Bone marrow (tissue), 2 donors: ENCODE data around the gene HSD11B2.
A peak's percentile ranks its signal among the peaks of the same experiment; 100 is the strongest.

Experiments used
- DNase-seq, 2 donors: peaks; one replicate each; lab custom pipeline; 2025; lab: John Stamatoyannopoulos, UW

The HSD11B2 gene

DNA sequence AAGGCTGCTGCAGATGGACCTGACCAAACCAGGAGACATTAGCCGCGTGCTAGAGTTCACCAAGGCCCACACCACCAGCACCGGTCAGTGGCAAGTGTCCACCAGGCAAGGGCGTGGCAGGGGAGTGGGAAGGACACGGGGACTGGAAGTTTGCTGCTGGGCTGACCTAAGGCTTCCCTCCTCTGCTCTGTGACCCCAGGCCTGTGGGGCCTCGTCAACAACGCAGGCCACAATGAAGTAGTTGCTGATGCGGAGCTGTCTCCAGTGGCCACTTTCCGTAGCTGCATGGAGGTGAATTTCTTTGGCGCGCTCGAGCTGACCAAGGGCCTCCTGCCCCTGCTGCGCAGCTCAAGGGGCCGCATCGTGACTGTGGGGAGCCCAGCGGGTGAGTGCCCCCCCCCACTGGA is 4.8 kb downstream of the HSD11B2 start:
- no peak for DNase-seq

DNA sequence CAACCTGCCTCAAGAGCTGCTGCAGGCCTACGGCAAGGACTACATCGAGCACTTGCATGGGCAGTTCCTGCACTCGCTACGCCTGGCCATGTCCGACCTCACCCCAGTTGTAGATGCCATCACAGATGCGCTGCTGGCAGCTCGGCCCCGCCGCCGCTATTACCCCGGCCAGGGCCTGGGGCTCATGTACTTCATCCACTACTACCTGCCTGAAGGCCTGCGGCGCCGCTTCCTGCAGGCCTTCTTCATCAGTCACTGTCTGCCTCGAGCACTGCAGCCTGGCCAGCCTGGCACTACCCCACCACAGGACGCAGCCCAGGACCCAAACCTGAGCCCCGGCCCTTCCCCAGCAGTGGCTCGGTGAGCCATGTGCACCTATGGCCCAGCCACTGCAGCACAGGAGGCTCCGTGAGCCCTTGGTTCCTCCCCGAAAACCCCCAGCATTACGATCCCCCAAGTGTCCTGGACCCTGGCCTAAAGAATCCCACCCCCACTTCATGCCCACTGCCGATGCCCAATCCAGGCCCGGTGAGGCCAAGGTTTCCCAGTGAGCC is 5.8 kb downstream of the HSD11B2 start:
- no peak for DNase-seq

DNA sequence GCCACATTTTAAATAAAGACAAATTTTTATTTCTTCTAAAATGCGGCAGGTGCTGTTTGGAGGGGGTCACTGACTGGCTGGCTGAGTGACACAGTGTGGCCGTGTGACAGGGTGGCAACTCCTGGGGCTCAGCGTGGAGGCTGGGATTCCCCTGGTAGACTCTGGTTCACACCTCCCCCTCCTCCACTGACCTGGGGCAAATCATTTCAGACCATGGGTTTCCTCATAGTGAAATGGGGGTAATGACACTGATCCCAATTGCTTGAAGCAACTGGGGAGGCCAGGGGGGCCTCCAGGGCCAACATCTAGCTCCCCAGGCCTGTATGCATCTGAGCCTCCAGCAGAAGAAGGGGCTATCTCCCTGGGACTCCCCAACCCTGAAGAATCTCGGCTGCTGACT is 6.6 kb downstream of the HSD11B2 start:
- DNase-seq = no peak

DNA sequence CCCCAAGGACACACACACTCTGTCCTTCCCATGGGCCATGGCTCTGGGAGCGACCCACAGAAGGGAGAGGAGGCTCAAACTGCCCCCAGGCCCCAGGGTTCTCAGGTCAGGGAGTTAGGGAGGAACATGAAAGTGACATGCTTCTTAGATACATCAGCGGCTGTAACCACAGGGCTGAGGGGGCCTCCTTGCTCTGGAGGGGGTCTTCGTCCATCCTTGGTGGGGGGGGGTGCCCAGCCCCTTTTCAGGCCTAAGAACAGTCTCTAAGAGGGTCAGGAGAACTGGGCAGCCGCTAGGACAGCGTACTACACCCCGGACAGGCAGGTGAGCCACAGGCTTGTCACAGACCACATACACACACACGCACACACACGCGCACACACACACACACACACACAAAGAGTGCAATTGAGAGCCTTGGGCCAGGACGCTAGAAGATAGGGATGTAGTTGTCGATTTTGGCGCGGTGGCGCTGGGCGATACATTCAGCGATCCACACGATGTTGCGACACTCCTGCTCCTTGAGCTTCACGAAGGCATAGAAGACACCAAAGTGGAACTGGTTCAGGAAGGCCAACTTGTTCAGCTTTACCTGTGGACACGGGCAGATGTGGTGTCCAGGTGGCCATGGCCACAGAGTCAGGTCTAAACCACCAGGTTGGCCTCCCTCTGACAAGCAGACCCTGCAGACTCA is 7.3 kb downstream of the HSD11B2 start:
- DNase-seq = no peak

DNA sequence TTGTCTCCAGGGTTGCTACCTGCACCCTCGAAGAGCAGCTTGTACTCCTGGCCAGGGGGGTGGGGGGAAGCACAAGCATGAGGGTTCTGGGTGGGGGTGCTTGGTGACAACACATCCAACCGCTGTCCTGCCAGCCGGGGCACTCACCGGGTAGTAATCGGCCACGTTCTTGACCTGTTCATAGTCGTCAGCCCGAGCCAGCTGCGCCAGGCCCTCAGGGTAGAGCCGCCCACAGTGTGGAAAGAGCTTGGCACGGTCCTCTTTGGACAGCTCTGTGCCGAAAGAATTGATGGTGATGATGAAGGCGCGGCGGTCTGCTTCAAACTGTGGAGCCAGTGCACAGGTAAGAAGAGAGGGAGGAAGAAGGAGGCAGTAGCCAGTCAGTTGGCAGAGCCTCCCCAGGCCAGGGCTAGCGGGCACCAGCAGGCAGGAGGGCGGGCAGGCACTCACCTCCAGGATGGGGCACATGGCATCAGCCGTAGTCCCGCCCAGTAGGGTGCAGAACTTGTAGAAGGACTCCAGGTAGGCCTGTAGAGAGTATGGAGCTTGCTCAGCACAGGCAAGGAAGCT is 8.0 kb downstream of the HSD11B2 start:
- DNase-seq = no peak

DNA sequence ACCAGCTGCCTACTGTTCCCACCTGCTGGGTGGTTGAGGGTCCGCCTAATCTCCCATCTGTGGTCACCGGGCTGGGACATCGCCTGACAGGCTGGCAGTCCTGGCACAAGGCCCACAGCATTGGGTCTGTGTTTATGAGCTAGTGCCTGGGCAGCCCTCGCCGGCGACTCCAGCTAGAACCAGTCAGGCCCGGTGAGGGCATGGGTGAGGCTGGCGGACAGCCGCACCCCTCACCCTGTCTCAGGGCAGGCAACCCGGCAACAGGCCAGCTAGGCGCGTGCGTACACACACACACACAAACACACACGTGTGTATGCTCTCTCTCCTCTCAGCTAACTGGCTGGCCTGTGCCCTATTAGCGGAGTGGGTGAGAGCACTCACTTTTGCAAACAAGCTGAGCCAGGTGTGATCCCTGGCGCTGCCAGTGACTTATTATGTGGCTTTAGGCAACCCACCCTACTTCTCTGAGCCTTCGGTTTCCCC is 10.4 kb downstream of the HSD11B2 start:
- no peak for DNase-seq

DNA sequence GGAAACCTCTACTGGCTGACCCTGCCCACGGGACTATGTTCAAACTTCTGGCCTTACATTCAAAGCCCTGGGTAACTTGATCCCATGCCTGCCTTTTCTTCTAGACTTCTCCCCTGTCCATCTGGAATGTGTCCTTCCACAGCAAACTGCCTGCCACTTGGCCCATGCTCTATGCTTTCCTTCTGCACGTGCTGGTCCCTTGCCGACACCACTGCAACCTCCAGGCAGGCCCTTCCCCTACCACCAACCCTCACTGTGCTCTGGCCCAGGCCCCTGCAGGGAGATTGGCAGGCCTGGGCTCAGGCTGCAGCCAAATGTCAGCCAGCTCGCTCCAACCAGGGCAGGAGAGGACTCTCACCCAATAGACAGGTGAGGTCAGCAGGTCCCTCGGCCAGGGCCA is 11.0 kb downstream of the HSD11B2 start:
- DNase-seq = no peak

DNA sequence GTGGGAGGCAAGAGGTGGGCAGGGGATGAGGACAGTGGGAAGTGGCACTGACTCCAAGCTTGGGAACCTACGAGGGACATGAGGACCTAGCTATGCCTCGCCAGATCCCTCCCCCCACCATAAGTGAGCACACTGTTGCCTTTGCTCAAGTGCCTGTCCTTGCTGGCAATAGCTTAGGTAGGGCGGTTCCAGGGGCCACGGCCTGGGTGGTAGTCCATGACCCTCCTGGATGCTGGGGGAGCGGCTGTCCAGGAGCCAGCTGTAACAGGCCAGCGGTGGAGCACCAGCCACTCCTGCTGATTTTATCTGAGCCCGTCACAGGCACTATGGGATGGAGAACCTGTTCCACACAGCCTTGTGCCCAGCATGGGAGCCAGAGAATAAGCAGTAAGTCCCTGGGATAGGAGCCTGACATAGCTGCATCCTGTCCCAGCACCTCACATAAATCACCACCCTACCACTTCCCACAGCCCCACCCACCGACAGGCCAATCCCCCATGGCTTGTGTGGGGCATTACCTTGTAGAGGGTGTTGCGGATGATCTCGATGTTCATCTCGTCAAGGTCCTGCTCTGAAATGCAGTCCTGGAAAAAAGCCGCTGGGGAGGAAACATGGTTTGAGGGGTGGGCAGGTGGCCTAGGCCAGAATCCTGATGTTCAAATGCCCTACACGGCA is 11.8 kb downstream of the HSD11B2 start:
- DNase-seq = no peak

DNA sequence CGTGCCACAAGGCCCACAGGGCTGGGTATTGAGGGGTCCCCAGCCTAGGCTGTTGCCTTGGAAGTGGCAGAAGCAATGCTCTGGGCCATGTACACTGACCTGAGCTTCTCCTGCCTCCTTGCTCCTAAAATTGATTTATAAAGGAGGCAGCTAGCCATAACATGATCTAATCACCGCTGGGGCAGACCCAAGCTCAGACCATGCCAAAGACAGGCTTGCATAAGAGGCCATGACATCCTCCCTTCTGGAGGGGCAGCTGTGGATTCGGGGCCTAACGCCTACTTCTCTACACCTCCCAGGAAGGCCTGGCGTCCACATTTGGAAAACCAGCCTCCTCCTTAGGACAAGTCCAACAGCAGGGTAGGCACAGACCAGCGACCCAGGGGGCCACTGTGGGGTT is 12.3 kb downstream of the HSD11B2 start:
- DNase-seq = no peak

DNA sequence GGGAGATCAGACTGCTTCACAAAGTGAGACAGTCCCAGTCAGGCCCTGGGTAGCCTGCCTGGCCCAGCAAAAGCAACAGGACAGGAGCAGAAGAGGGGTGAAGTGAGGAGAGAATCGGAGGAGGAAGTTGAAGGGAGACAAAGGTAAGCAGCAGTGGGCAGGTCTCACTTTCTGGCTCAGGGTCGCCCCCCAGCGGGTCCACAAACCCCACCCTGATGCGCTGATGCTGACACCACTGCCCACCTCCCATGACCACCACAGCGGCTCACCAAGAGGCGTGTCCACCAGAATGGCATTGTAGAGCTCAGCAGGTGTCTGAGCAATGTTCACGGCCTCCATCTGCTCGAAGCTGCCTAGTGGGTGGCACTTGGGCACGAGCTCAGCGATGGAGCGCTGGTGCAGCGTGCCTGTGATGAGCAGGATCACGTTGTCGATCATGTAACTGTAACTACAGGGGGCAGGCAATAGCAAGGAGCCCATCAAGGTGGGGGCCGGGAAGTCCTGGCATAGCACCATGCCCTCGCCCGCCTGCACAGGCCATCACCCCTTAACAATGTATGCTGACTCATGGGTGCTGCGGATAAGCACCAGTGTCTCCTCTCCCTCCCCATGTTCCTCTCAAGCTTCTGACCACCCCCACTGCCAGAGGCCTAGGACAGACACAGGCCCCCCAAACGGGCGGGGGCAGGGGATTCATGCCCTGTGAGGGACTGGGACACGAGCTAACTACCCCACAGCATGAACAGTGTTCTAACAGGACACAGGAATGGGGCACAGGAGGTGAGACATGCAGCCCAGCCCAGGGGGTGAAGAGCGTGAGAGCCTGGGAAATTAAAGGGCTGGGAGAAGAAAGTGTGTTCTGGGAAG is 13.6 kb downstream of the HSD11B2 start:
- DNase-seq = no peak

DNA sequence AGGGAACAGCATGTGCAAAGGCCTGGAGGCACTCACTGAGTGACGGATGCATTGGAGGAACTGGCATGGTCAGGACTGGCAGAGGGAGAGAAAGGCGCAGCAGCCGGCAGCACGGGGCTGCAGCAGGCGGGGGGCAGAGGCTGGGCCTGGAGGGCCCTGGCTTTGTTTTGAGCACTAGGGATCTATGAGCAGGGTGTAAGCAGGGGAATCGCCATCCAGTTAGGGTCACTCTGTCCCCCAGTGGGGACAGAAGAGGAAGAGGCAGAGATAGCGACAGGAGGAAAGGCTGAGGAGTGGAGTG is 14.2 kb downstream of the HSD11B2 start:
- no peak for DNase-seq

DNA sequence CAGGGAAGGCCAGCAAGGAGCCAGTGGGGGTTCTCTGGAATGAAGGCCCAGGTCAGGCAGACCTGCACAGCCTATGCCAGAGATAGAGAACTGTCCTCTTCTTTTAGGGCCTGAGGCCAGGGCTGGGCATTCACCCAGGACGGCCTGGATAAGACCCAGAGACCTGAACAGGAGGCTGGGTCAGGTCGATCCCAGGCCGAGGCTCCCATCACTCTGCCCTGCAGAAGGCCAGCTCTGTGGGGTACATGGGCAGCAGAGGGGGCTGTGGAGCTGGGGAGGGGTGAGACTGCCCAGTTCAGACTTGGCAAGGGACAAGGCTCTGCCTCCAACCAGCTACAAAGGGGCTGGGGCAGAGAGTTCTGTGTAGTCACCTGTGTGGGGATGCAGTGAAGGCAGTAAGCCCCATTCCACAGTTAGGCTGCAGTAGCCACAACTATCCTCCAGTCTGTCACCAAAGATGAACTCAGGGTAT is 14.6 kb downstream of the HSD11B2 start:
- DNase-seq = no peak

DNA sequence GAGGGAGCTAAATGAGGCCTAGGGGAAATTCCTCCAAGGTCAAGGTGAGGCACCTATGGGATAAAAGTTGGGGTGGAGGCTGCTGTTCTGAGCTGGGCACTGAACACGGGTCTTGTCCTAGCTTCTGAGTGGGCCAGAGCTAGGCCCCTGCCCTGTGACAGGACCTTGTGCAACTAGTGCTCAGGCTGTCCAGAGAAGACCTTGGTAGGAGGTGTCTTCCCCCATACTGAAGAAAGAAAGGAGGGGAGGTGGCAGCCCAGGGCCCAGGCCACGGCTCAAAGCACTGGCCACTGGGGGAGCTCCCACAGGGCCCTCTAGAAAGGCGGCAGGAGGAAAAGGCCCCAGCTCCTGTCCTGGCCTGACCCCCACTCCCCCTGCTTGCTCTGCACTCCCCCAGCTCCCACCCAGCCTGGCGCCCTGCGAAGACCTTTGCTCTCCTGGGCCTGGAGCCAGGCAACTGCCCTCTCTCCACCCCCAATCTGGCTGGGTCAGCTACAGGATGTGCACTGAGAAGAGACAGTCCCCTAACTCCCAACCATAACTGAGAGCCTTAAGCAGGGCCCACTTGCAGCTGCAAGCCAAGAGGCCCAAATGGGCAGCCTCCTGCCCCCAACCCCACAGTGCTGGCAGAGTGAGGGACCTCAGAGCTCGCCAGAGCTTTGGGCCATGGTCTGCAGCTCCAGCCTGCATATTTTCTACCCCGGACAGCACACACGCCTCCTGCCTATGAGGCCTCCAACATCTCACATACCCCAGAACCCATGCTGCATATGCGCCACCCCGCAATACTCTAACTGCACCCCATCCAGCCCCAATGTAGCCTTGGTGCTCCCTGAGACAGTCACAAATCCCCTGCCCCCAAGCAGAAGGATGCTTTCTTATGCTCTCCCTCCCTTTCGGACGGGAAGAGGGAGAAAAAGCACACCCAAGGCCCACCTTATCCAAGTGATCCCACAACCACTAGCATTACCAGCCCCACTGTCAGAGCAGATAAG is 15.3 kb downstream of the HSD11B2 start:
- no peak for DNase-seq

DNA sequence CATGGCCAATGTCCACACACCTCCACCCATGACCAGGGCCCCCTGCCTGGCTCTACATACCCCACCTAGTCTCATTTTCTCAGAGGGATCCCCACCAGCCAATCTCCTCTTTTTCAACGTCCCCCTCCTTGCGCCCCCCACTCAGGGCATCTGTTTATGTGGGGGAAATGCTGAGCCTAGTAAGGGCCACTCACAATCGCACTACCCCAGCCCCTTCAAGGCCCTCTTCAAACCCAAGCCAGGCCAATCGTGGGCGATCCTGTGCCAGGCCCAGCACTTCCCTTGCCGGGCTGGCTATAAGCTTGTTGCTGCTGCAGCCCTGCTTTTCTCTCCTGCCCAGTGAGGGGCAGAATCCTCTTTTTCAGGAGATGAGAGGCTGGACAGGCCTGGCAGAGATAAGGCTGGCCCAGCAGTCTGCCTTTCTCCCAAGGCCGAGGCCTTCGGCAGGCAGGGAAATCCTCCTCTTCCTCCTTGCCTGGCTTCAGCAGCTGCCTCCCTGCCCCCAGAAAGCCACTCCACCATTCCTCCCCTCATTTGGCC is 16.1 kb downstream of the HSD11B2 start:
- no peak for DNase-seq

DNA sequence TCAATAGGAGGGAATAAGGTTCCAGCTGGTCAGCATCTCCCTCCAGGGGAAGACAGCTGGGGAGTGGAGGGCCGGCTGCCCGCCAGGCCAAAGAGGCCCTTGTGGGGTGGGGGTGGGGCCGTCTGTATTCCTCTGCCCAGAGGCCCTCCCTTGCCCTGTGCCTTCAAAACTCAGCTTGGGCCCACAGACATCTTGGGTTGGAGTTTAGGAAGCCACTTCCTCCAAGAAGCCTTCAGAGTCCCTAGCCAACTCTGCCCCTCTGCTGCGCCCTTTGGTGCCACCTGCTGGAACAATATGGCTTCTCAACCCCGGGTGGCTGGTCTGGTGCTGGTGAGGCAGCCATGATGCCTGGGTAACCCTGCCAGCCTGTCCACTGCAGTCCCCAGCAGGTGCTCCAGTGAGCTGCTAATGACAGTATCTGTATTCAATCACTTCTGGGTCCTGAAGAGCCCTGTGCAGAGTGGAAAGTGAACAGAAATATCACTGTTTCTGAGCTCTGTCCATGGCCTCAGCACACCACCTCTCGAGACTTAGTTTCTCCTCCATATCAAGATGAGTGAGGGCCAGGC is 16.7 kb downstream of the HSD11B2 start:
- peak; percentile 22 to 42 for DNase-seq

DNA sequence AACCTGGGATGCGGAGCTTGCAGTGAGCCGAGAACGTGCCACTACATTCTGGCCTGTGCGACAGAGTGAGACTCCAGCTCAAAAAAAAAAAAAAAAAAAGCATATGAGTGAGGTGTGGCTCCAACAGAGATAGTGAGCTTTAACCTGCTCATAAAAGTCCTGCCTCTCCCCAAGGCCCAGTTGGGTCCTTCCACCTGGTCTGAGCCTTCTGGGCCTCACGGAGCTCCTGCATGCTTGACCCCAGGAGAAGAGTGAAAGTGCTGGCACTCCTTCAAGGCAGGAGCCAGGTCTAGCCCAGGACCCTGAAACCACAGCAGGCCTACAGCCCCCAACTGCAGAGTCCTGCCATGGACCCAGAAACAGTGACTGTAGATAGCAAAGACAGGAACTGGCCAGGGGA is 17.7 kb downstream of the HSD11B2 start:
- no peak for DNase-seq

DNA sequence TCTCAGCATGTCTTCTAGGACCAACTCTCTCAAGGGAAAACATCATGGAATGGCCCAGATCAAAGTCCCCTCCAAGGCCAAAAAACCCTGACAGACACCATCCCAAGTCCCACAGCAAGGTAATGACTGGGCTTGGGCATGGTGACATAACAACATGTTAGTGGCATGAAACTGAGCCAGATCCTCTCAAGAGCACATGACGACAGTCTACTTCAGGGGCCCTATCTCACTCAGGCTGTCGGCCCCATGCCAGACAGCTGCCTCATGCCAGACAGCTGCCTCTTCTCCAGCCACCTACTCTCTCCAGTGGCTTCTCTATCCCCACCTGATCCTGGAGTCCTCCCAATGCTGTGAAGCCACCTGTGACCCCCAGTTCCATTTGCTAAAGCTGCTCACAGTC is 18.4 kb downstream of the HSD11B2 start:
- no peak for DNase-seq

DNA sequence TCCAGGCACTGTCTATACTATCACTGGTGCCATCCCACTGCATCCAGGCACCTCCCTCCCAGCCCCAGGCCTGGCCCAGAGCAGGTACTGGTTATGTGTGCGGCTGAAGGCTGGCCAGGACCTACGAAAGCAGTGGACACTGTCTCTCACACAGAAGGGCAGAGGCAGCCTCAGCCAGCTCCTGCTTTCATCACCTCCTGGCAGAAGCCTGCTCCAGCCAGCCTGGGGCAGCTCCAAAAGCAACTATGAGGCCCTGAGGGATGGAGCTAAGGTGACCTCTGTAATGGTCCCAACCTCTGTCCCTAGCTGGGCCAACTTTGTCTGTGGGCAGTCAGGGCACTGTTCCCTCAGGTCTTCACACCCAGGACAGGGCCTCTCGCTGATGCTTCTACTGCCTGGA is 18.8 kb downstream of the HSD11B2 start:
- no peak for DNase-seq

DNA sequence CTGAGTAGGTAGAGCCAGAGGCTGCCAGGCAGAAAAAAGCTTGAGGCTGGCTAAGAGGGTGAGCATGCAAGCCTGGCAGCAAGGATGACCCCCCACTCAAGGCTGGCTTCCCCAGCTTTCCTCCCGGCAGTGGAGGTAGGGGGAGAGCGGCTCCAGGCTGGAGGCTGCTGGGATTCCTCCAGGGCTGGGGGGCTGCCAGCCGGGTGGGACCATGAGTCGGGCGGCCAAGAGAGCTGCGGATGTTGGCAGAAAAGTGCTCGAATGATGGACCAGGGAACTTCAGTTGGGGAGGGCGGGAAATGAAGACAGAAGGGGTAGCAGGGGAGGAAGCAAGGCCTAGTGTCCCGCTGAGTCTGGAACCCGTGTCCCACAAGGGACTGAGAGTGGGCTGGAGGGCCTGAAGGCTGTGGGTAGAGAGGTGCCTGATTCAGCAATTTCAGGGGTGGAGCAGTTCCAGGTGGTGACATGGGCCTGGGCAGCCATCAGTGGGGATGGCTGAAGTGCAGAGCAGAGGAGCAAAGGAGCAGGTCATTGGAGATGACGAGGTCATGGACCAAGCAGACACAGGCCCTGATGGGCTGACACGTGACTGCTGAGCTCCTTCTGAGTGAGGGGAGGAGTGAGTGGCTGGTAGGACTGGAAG is 20.3 kb downstream of the HSD11B2 start:
- DNase-seq = no peak
